Mammary epithelial cell (primary cell): ENCODE data around the gene ZNF609.

ENCODE experiments used
- EZH2 ChIP-seq: IDR thresholded peaks from 2 replicates; pipeline ENCODE4 v1.6.1; 2012; ENCODE audit warnings: low read length, inconsistent platforms, borderline replicate concordance
- TF ChIP-seq, protein P1 (sequence below), 2 donors: IDR thresholded peaks in 1 of 2; conservative IDR thresholded peaks in 1 of 2; 2 replicates each; pipeline ENCODE4 v1.5.1; 2011 to 2012; ENCODE audit warnings: inconsistent platforms in 2 of 2, low read length in 2 of 2, mild to moderate bottlenecking in 2 of 2, control low read depth in 1 of 2, low read depth in 1 of 2; ENCODE audit not compliant: insufficient read depth in 1 of 2; ENCODE audit errors: extremely low read depth in 1 of 2

DNA sequence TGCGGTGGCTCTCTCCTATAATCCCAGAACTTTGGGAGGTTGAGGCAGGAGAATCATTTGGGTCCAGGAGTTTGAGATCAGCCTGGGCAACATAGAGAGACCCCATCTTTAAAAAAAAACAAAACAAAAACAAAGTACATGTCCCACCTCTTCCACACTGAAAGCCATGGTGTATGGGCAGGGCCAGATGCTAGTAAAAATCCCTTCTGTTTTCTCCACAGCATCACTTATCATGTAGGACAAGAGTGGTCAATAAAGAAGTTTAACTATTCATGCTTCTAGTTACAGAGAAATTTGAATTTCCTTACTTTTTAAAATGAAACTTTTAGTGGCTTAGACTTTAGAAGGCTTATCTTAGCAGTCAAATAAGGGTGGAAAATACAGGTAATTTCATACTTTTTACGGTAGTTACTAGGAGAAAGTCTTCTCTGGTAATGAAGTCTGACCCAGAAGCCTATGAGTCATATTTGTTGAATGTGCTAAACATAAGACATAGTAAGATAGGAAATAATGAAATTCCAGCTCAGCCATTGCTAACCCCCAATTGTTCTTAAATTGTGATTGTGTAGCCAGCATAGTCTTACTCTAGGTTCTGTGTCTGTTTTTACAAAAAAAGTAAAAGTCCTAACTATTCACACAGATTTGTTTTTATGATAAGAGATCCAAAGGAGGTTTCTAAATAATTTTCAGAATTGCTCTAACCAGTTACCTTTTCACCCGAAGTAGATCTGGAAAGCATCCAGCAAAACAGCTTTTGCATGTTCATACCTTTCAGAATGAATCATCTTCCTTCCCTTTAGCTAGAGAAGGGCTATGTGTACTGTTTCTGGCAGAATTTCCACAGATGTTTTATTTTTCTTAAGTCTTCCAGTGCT, 16.4 kb upstream of the ZNF609 start:
- TF ChIP-seq, protein P1, sequence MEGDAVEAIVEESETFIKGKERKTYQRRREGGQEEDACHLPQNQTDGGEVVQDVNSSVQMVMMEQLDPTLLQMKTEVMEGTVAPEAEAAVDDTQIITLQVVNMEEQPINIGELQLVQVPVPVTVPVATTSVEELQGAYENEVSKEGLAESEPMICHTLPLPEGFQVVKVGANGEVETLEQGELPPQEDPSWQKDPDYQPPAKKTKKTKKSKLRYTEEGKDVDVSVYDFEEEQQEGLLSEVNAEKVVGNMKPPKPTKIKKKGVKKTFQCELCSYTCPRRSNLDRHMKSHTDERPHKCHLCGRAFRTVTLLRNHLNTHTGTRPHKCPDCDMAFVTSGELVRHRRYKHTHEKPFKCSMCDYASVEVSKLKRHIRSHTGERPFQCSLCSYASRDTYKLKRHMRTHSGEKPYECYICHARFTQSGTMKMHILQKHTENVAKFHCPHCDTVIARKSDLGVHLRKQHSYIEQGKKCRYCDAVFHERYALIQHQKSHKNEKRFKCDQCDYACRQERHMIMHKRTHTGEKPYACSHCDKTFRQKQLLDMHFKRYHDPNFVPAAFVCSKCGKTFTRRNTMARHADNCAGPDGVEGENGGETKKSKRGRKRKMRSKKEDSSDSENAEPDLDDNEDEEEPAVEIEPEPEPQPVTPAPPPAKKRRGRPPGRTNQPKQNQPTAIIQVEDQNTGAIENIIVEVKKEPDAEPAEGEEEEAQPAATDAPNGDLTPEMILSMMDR (conservative IDR thresholded peaks at IDR 0.05 in 1 of 2, IDR thresholded peaks at IDR 0.05 in 1 of 2; ENCODE audit: extremely low read depth in 1 of 2, insufficient read depth in 1 of 2, low read depth in 1 of 2, low read length in 2 of 2) = no peak
- TF ChIP-seq EZH2 = no peak
